HG02884 (cell line): ENCODE results near the gene JSRP1.

Experiments used
- ATAC-seq: cut with Tn5 transposase; IDR thresholded peaks from one replicate; pipeline ENCODE4 v1.9.1; 2021; ENCODE audit warnings: mild to moderate bottlenecking, moderate library complexity; ENCODE audit not compliant: unreplicated experiment

JSRP1 gene

GRCh38 chr19:2266183-2266993 is 10.2 kb upstream of the JSRP1 start:
- no peak for ATAC-seq

- no peak for ATAC-seq
These were observed 5.4 kb upstream of the JSRP1 start for GRCh38 chr19:2261438-2262172.

- no peak for ATAC-seq
These were observed 4.2 kb upstream of the JSRP1 start for GRCh38 chr19:2260341-2260805.

- ATAC-seq: no peak
These were observed 3.1 kb upstream of the JSRP1 start for GRCh38 chr19:2259336-2259735.

- ATAC-seq: no peak
These were observed 938 bp downstream of the JSRP1 start for GRCh38 chr19:2255112-2255845.

- ATAC-seq: no peak
These were observed 1.9 kb downstream of the JSRP1 start for GRCh38 chr19:2254064-2254872.

- no peak for ATAC-seq
These were observed 2.8 kb downstream of the JSRP1 start for GRCh38 chr19:2253106-2254063.

- no peak for ATAC-seq
These were observed 3.5 kb downstream of the JSRP1 start for GRCh38 chr19:2252797-2253105.

- no peak for ATAC-seq
These were observed 4.0 kb downstream of the JSRP1 start for GRCh38 chr19:2252055-2252796.

GRCh38 chr19:2251106-2252054 is 4.8 kb downstream of the JSRP1 start:
- no peak for ATAC-seq

- no peak for ATAC-seq
These were observed 5.5 kb downstream of the JSRP1 start for GRCh38 chr19:2250766-2251105.

GRCh38 chr19:2249880-2250765 is 6.1 kb downstream of the JSRP1 start:
- ATAC-seq: no peak

- ATAC-seq: no peak
These were observed 7.0 kb downstream of the JSRP1 start, which contains the start of gene AMH for GRCh38 chr19:2249010-2249866. Gene AMH, plus strand, starts transcription at chr19:2249323. Its CDS starts 10 bp downstream, at chr19:2249333.

- ATAC-seq: no peak
These were observed 7.8 kb downstream of the JSRP1 start for GRCh38 chr19:2248136-2249009.
